ENCODE measurements around the gene PRL.

PRL gene

DNA sequence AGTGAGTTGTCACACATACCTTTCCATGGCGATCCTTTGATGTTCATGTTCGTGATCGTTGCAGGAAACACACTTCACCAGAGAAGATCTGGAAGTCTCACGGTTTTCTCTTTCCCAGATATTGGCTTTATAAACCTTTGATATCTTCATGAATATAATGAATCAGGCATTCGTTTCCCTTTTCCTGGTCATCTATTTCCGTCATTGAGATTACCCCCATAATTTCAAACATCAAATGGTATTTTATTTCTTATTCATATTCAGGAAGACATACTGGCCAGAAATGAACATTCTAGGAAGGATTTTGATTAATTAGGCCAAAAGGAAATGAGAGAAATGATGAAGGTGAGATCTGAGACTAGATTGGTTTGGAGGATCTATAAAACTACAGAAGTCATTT is at the start of gene PRL:
PRL (minus strand) TSS at position 101 of the 400 bp plus-strand sequence; CDS start at position 47, 54 bp downstream.
- DNase-seq: no peak

DNA sequence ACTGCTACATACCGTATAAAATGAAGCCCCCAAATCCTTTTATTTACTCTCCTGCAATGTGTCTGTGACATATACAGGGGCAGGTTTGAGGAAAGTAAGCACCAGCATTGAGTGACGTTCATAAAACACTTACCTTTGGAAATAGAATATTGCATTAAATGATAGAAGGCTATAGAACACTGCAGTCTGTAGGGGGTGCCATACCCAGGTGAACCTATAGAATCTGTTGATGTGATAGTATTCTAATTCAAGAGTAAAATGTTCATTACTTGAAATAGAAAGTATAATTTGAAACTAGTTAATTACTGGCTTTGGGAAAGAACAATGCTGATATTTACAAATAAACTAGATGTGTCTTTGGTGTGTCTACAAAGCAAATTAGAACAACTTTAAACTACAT is 47.0 kb upstream of the PRL start:
- DNase-seq: no peak

DNA sequence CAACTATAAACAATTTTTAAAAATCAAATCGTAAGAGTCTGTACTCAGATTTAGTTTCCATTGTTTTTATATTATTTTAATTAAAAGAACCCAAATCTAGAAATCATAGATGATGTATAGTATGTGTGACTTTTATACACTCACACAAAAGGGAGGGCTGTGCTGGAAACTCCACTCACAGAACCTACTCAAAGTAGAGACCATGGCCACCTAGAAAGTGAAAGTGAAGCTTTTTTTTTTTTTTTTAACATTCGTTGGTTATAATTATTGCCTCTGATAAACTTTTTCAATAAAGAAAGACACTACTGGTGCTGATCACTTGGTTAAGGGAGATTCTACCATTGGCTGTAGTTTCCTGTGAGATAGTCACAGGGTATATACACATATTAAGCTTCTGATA is 37.9 kb upstream of the PRL start:
- no peak for DNase-seq

DNA sequence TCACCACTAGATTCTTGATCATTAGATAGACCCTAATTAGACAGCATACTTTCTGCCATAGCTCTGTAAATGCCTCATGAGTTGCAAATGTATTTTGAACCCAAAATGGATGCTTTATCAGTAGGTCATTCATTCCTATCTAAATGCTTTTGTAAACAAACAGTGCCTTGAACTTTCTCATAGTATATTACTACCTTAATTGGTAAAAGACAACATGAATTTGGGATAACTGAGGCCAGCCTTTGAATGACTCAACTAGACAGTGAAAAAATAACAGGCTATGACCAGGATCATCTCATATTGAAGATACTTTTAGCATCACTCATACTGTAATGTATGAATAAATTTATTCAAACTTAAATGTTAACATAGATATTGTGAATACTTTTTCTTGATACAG is 37.0 kb upstream of the PRL start:
- DNase-seq: no peak

DNA sequence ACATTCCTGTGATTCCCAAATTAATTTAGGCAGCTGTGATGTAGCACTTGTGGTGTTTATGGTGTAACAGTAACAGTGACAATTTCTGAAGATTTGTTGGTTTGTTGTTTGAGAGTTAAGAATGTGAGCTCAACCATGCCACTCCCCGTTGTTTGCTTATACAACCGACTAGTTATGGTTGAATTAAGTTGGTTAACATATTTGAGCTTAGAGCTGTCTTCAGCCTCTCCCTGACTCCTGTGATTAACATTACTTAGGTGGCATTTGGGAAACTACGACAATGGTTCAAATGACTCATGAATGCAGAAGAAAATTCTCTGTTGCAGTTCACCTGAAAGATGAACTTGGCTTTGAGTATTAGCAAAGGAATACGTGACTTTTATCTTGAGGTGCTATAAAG is 35.9 kb upstream of the PRL start:
- DNase-seq: no peak

DNA sequence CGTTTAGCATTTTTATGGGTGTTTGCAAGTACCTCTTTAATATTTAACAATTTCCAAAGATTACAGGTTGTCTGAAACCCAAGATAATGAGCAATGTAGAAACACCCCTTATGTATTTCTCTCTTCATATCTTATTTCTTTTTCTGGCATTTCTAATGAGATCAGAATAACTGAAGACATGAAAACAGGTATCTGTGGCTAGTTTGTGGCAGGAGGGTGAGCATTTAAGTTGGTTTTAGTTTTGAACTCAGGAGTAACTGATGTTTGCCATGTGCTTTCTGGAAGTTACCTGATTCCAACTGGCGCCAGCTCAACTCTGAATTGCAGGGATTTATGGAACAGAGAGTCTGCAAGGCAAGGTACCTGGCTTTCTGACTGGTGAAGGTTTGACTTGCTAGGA is 35.4 kb upstream of the PRL start:
- no peak for DNase-seq

DNA sequence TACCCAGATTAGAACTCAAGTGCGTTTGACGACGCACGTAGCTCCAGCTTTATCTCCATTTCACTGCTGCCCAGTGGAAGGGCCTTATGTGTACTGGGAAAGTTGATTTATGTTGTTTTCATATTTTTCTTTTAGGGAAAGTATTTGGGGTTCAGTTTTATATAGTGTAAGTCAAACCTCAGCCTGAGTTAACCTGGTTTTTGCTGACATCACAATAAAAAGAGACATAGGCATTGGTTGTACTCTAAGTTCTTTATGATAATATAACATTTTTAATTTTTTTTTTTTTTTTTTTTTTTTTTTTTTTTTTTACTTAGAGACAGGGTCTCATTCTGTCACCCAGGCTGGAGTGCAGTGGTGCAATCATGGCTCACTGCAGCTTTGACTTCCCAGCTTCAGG is 34.1 kb upstream of the PRL start:
- no peak for DNase-seq

DNA sequence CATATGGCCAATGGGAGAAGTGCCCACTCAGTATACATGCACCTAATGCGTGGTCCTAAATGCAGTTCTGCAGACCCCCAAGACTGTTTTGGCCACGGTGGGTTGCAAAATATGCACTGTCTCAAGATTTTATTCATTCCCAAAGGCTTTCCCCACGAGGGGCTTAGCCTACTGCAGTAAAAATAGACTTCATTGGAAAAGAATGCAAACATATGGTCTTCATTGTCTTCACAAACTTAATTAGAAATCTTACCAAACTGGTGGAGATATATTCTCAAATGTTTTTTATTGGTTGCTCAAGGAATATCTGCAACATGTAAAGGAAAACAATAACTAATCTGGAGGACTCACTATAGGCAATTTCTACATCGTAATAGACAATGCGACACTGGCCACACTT is 31.6 kb upstream of the PRL start:
- no peak for DNase-seq

DNA sequence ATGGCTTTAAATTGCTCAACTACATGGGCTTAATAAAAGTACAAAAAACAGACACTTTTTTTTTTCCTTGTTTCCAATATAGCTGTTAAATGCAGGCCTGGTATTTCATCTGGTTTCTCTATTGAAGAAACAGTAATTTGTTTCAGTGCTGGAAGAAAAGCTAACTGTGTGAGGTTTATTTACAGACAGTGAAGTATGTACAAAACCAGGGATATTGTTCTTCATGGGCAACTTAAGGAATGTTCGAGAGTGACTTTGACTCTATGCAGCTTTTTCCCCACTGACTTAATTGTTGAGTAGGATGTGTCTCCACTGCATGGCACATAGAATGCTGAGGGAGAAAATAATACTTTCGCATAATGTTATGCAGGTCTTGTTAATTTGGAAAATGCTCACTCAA is 31.0 kb upstream of the PRL start:
- DNase-seq: no peak

DNA sequence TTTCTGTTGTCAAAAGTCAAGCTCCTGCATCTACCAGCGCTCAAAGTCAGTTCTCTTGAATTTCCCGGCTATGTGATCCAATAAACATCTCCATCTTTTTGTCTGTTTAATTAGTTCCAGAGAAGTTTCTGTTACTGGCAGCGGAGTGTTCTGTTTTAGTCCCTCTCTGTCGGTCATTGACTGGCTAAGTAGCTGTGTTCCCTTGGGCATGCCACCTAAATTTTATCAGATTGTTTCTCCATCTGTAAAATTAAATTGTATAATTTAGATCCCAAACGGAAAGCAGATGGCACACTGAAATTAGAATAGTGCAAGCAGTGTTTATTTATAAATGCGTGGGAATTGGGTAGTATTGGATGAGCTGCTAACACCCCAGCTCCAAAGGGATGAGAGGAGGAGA is 29.7 kb upstream of the PRL start:
- no peak for DNase-seq

DNA sequence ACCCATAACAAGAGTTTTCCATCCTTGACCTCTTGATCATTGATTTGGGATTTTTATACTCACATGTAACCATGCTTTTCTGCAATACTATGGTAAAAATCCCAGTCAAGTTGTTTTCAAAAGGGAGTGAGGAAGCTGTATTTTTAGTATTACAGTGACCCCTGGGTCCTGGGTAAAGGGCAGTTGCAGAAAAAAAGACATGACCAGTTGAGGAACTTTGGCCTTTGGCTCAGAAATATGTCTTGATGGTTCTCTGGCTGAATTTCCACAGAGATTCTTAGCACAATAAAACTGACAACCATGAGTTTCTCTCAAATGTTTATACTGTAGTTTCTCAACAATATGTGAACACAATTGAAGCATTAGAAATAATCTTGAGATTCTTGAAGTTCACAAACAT is 28.6 kb upstream of the PRL start:
- DNase-seq: no peak

DNA sequence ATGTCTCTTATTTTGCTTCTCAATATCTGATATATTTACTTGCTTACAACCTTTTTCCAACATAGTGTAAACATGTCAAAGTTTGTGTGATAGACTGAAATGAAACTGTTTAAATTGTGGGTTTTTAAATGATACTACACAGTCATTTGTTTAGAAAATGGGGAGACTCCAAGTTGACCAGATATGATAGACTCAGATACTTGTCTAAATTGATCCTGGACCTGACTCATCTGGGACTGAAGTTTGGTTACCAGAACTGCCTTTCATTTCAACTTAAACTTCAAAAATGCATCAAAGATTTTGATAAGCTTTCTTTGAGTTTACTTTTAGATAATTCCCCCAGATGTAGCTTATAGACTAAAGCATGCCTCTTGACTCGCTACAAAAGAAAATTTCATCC is 27.0 kb upstream of the PRL start:
- no peak for DNase-seq

DNA sequence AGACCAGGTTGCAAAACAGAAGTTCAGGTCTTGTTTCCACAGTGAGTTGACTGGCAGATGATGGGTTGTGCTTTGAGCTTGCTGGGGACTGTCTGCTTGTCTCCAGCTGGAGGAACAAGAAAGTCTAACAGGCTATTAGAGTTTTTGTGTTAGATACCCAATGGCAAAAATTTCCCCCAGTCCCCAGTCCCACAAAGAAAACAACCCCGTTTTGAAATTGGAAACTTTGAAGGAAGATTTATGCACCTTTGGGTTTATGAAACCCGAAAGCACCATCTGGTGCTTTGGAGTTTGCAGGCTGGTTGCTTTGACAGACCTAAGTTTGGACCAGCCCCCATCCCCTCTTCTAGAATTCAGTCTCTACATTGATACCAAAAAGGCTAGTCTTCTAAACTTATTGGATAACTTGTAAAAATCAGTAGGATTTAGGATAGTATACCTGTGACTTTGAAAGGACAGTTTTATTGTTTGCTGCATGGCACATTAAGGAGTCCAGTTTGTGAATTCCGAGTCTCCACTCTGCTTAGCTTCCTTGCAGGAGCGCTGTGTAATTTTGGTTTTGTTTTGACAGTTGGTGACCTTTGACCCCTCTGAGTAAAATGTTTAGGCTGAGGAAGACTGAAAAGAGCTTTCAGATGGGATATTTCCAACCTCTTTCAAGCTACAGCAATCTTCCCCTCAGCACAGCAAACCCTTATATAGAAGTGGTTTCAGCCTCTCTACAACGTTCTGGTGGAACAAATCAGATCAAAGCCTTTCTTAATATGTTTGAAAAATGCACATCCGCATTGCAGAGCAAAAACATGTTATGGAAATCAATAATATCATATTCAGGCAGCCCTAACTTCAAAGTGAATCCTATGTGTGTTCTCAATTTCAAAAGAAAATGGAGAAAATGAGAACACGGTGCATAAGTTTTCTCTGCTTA is 25.5 kb upstream of the PRL start:
- no peak for DNase-seq

DNA sequence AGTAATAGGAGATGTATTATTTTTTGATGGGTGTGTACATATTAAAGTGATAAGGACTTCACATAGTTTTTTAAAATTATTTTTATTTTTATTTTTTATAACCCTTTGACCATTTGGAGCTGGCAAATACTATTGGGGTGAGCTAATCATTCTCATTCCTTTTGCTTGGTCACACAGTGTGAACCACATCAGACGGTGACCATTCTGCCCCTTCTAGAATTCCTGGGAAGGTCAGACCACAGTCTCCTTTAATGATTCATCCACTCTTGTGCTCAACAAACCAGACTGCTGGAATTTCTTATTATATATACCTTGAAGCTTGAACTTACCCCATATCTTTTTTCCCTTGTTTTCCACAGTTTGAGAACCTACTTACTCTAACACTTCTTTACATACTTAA is 23.9 kb upstream of the PRL start:
- no peak for DNase-seq

DNA sequence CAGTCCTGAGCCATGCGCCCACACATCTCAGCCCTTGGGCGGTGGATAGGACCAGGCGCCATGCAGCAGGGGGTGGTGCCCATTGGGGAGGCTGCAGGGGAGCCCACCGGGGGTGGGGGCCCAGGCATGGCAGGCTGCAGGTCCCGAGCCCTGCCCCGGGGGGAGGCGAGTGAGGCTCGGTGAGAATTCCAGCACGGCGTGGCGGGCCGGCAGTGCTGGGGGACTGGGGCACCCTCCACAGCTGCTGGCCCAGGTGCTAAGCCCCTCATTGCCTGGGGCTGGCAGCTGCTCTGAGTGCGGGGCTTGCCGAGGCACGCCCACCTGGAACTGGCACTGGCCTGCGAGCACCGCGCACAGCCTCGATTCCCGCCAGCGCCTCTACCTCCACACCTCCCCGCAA is 21.6 kb upstream of the PRL start:
- no peak for DNase-seq

DNA sequence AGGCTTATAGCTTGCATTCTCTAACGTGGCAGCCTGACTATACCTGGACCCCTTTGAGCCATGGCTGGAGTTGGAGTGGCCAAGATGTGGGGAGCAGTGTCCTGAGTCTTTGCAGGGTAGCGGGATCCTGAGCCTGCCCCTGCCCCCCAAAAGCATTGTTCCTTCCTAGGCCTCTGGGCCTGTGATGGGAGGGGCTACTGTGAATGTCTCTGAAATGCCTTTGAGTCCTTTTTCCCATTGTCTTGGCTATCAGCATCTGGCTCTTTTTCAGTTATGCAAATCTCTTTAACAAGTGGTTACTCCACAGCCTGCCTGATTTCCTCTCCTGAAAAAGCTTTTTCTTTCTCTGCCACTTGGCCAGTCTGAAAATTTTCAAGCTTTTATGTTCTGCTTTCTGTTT is 17.0 kb upstream of the PRL start:
- DNase-seq: no peak

DNA sequence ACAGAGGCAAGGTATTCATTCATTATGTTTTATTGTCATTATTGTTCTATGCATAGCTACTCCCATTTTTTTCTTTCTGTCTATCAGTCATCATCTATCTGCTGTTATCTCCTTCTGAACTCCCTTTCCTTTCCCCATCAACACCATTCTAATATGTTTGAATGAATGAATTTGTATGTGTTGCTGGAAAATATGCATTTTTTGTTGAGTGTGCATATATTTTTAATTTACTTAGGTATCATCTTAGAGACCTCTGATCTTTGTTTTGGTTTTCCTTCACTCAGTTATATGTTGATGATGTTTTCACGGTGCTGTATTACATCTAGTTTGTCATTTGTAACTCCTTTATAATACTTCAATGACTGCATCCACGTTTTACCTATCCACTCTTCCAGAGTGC is 12.1 kb upstream of the PRL start:
- no peak for DNase-seq

DNA sequence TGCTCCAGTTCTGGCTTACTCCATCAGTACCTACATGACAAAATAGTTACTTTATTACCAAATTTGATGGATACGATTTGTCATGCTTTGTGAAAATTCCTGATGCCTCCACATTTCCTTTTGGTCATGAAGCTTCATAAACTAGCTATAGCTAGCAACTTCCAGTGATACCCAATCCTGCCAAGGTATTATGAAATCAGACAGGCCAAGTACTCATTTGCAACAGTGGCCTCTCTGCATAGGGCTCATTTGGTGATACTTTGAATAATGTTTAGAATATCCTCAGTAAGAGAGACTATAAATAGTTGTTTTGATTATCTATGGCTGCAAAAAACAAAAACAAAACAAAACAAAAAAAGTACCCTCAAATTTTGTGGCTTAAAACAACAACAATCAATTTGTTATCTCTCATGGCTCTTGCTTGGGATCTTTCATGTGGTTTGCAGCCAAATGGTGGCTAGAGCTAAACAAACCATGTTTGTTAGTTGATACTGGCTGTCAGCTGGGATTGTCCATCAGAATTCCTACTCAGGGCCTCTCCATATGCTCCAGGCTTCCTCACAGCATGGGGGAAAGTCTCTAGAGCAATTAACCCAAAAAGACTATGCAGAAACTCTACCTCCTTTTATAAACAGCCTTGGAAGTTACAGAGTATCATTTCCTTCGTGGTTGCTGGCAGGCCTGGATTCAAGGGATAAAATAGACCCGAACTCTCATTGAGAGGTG is 10.1 kb upstream of the PRL start:
- no peak for DNase-seq

DNA sequence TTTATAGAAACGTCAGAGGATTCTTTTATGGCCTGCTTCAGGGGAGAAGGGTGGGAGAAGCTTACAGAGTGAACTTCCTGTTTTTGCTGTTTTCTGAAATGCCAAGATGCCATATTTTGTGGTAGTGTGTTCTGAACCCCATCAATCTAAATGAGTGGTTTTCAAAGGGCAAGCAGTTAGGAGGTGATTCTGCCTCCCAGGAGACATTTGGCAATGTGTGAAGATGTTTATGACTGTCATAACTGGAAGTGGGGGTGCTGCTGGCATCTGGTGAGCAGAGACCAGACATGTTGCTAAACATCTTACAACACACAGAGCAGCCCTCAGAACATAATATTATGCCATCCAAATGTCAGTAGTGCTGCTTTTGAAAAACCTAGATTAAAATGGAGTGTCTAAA is 6.0 kb upstream of the PRL start:
- DNase-seq: no peak

DNA sequence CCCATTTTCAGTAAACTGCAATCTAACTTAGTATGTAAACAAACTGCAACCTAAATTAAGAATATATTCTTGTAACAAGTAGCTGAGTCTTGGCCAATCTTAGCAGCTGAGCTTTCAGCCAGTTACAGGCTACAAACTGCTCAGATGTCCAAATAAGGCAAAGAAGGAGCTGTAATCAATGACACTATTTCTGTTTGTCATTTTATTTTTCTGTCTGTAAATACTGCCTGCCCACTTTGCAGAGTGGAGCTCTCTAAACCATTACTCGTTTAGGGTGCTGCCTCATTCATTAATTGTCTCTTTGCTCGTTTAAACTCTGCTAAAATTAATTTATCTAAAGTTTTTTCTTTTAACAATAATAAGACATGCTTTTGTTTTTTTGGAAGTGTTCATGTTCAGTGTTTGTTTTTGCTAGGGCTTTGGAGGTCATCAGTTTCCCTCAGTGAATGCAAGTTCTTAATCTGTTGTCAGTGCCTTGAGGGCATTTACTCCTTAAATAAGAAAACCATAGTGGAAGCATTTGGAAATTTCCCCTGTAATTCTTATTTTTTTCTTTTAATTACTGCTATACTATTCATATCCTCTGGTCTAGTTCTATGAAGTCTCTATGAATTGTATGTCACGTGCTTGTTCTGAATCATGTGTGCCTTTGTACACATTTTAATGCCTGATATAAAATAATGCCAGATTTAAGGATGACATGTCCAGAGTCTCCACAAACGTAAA is 3.6 kb upstream of the PRL start:
- no peak for DNase-seq

DNA sequence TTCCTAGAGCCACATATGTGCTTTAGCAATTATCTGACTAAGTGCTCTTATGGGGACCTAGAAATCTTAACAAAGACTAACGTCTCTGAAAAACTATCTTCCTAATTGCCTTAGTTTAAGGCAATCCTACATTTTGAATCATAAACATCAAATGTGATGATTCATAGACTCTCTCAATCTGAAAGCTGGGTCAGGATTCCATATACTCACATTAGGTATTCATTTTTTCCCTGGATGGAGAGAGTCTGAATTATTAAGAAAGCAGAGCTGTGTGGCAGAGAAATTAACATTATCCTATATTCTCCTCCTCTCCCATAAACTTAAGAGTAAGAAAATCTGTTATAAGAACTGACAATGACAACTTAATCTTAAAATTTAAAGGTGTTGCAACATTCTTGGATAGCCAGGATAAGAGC is 1.6 kb upstream of the PRL start:
- no peak for DNase-seq

DNA sequence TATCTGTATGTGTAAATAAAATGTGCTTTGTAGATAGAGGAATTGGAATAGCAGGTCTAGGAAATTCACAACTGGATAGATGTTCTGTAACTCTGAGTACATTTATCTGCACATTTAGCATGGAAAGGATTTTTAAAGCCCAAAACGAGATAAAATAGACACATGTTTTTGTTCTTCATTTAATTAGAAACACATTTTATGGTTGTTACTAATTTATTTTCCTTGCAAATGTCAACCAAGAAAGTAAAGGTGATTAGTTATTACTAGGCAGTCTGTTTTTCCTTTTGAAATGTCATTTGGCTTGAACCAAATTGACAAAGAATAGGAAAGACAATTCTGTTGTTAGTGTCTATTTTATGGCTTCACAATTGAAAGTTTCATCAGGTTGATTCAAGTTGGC is 769 bp downstream of the PRL start:
- no peak for DNase-seq

DNA sequence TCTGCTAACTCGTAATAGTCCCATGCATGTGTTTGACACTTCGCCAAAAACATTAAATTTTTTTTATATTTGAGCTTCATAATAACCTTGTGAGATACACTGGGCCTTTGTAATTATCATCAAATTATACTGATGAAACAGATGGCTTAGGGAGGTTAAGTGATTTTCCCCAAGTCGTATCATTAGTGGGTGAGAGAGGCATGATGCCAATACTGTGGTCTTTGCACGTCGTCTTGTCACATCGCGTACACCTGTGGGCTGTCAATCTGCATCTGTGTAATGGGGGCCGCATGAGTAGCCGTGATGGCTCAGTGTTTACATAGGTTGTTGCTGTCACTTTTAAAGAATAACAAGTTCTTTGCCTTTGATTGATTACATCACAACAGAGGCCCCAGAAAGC is 1.7 kb downstream of the PRL start:
- no peak for DNase-seq

DNA sequence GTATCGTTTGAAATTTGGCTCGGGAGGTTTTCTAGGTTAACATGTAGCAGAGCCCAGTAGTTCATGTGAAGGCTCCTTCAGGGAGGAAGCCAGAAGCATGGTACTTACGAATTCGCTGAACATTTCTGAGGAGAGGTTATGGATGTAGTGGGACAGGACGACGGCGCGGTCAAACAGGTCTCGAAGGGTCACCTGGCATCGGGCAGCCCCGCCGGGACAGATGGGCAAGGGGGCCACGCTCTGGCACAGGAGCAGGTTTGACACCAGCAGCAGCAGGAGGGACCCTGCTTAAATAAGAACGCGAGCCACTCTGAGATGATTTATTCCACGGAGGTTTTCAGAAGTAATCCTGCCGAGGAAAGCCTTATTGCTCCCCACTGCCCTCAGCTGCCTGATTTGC is 2.5 kb downstream of the PRL start:
- DNase-seq: no peak

Measured in activated CD4-positive, alpha-beta T cell treated with anti-CD3 and anti-CD28 coated beads, Interleukin-2, amount 50 U/mL, for 48 hours (primary cell).